ENCODE measurements around the gene FAF1.
"Not testable (repeated sequence)": the region's sequence is repeated elsewhere in the genome, so short reads cannot be mapped to it uniquely, and the experiment has no call there.

Gene FAF1

DNA sequence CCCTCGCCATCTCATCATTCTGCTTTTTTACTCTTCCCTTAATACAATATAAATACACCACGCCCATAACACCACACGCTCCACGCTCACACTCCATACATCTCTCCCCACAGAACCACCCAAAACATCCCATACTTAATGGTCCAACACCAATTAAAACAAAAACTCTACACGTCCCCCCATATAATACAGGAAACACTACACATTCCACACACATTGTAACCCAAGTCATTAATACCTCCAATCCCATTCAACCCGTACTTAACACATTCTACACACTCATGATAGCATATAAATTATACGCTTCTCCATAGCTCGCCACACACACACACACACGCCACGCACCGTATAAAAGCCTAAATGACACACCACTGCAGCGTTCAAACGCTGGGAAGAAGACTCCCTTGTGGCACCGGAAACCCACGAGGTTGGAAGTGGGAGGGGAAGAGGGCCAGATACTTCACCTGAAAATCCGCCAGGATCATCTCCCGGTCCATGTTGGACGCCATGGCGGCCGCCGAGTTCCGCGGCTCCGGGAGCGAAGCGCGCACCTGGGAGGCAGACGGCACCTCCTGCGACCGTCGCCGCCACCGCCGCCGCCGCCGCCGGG is 659 bp downstream of the FAF1 start:
- DNase-seq, result peak; percentile 23

DNA sequence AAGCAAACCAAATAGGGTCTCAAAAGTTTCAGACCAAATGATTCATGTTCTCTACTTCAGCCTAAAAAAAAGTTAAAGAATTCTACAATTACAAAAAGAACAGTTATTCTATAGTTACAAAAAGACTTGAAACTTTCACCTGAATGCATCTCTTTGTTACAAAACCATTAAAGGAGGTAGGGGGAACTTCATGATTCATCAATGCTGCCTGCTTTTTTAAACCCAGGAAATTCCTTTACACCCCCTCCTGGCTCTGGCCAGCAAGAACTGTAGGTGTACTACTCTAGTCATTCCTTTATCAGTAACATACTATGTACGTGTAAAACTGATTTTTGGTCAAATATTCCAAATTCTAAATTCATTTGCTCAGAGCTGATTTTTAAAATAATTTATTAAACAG is 5.0 kb downstream of the FAF1 start:
- DNase-seq, result no peak

DNA sequence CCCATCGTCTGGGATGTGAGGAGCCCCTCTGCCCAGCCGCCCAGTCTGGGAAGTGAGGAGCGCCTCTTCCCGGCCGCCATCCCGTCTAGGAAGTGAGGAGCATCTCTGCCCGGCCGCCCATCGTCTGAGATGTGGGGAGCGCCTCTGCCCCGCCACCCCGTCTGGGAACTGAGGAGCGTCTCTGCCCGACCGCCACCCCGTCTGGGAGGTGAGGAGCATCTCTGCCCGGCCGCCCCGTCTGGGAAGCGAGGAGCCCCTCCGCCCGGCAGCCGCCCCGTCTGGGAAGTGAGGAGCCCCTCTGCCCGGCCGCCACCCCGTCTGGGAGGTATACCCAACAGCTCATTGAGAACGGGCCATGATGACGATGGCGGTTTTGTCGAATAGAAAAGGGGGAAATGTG is 7.5 kb downstream of the FAF1 start:
- not testable (repeated sequence) for DNase-seq

DNA sequence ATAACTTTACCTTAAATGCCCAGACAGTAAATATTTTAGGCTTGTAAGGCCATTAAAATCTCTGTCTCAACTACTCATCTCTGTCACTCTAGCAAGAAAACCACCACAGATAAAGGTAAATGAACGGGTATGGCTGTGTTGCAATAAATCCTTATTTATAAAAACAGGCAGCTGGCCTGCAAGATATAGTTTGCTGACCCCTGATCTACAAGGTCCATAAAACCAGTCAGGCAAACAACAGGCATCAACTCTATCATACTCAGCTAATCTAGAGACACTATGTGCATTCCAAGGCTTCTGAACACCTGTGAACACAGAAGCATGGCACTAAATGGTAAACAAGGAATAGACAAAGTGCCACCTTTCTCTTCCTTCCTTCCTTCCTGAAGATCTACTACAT is 9.7 kb downstream of the FAF1 start:
- DNase-seq, result no peak

DNA sequence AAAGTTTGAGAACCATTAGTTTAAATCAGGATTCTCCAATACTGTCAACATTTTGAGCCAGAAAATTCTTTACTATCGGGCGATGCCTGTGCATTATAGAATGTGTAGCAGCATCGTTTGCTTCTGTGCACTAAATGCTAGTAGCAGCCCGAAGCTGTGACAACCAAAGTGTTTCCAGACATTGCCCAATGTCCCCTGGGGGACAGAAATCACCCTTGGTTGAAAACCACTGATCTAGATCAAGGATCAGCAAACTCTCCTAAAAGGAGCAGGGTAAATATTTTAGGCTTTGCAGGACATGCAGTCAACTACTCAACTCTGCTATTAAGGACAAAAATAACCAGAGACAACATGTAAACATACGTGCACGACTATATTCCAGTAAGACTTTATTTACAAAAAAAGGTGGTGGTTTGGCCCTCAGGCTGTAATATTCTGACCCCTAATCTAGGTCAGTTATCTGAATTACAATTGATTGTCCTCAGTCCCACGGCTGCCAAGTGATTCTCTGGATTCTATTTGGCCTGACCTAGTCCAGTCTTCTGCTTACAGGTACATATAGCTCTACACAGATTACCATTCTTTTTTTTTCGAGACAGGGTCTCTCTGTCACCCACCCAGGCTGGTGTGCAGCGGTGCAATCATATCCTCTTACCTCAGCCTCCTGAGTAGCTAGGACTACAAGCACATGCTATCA is 10.6 kb downstream of the FAF1 start:
- DNase-seq, result no peak

DNA sequence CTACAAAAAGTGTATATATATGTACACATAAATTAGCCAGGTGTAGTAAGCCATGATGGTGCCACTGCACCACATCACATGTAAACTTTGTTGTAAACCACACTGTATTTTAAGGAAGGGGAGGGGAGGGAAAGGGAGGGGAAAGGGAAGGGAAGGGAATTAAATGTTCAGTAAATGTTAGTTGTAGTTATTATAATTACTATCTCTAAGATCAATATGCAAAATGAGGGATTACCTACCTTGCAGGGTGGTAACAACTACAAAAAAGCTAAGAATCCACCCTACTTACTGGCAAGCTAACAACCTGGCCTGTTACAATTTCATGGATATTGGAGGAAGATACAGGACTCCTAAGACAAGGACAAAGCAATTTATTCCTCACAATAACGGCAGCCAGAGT is 17.7 kb downstream of the FAF1 start:
- DNase-seq, result no peak

DNA sequence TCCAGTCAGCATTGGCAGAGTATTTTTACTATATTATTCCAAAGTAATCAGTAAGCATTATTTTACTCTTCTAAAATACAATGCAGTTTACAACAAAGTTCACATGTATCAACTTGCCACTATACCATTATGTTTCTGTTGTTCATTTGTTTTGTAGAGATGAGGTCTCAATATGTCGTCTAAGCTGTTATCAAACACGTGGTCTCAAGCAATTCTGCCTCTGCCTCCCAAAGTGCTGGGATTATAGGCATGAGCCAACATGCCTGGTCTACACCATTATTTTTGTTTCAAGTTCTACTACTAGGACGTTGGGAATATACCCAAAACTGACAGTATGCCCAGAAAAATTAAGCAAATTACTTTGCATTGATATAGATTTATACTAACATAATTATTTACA is 19.8 kb downstream of the FAF1 start:
- DNase-seq, result no peak

DNA sequence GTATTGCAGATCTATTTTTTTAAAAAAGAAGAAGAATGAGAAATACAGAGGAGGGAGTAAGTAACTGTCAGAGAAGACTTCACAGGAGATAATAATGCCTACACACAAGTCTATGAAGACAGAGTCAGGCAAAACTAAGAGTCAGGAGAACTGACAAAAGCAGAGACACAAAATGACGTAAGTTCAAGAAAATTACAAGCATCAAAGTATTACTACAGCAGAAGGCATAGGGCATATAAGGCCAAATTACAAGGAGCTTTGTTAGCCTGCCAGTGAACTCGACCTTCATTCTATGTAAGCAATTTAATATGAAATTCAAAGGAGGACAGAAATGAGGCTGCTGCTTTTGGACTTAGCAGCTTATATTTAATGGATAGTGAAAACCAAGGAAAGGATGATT is 23.7 kb downstream of the FAF1 start:
- DNase-seq, result no peak

DNA sequence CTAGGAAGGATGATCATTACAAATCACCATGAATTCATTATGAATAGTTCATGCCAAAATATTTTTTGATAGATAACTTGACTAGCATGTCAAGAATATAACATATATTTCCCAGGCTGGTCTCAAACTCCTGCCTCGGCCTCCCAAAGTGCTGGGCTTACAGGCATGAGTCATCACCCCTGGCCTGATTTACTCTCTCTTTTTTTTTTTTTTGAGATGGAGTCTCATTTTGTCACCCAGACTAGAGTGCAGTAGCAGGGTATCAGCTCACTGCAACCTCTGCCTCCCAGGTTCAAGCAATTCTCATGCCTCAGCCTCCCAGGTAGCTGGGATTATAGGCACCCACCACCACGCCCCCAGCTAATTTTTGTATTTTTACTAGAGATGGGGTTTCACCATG is 24.8 kb downstream of the FAF1 start:
- DNase-seq, result not testable (repeated sequence)

DNA sequence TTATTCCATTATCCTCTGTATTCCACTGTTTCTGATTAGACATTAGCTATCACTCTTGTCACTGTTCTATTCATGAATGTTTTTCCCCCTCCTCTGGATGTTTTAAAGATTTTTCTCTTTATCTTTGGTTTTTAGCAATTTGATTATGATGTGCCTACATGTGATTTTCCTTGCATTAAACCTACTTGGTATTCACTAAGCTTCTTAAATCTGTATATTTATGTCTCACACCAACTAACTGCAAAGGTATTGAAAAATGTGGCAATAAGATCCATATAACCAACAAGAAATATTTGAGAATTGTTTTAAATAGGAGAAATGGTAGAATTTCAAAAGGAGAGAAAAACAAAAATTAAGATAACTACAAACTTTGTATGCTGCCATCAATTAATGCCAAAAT is 25.2 kb downstream of the FAF1 start:
- DNase-seq, result no peak

DNA sequence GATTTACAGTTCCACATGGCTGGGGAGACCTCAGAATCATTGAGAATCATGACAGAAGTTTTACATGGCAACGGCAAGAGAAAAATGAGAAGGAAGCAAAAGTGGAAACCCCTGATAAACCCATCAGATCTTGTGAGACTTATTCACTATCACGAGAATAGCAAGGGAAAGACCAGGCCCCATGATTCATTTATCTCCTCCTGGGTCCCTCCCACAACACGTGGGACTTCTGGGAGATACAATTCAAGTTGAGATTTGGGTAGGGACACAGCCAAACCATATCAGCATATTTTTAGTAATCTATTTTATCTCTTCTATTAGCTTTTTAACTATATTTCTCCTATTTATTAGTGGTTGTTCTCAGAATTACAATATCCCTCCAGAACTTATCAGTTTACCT is 26.3 kb downstream of the FAF1 start:
- not testable (repeated sequence) for DNase-seq

DNA sequence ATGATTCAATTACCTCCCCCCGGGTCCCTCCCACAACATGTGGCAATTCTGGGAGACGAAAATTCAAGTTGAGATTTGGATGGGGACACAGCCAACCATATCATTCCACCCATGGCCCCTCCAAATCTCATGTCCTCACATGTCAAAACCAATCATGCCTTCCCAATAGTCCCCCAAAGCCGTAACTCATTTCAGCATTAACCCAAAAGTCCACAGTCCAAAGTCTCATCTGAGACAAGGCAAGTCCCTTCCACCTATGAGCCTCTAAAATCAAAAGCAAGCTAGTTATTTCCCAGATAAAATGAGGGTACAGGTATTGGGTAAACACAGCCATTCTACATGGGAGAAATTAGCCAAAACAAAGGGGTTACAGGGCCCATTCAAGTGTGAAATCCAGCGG is 28.0 kb downstream of the FAF1 start:
- DNase-seq, result not testable (repeated sequence)

DNA sequence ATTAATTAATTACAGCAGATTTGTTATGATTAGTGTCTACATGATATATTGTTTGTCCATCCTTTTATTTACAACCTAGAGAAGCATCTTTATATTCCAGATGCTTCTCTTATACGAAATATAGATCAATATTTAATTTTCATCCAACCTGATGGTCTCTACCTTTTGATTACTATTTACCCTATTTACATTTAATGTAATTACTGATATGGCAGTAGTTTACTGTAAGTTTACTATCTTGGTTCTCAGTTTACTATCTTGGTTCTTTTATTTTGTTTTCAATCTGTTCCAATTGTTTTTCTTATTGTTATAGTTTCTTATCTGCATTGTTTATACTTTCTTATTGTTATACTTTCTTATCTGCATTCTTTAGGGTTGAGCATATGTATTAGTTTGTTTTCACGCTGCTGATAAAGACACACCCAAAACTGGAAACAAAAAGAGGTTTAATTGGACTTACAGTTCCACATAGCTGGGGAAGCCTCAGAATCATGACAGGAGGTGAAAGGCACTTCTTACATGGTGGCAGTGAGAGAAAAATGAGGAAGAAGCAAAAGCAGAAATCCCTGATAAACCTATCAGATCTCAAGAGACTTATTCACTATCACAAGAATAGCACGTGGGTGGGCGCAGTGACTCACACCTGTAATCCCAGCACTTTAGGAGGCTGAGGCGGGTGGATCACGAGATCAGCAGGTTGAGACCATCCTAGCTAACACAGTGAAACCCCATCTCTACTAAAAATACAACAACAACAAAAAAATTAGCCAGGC is 28.9 kb downstream of the FAF1 start:
- DNase-seq, result peak; percentile 78 to 87

DNA sequence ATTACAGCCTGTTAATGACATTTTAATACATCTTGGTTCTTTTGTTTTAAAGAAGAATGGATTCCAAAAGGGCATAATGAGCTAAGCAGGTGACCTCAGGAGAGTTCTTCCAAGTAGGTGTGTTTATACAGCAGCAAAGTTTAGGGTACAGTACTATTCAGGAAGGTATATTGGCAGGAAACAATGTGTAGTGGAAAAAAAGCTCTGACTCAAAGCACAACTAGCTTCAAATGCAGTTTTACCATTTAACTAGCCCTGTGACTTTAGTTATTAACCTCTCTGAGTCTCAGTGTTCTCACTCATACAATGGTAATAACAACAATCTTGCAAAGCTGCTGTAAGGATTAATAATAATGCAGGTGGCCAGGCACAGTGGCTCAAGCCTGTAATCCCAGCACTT is 29.9 kb downstream of the FAF1 start:
- DNase-seq, result no peak

DNA sequence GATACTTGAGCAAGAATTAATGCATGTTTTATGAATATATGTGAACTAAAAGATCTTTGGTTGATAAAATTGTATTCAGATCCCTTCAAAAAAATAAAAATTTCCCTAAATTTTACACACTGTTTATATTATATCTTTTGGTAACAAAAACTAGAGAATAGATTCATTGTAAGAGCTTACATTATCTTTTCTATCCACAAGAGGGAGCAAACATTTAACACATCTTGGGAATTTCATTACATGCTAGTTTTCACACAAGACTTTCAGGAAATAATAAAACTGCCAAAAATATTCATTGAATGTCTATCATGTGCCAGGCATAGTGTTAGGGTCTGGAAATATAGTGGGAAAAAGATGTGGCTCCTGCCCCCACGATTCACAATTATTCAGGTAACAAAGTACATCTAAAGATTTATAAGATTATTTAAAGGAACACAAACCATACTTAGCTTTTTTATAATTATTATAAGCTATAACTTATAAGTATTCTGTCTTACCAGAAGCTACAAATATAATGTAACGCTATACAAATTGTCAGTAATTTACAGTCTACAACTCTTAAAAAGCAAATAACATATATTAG is 30.6 kb downstream of the FAF1 start:
- peak in 1 of 2 donors; percentile 54 for DNase-seq

DNA sequence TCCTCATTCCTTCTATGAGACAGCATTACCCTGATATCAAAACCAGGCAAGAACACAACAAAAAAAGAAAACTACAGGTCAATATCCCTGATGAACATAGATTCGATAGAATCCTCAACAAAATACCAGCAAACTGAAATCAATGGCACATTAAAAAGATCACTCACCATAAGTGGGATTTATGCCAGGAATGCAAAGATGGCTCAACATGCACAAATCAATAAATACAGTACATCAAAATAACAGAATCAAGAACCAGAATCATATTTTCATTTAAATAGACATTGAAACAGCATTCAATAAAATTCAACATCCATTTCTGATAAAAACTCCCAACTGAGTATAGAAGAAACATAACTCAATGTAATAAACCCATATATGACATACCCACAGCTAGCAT is 36.5 kb downstream of the FAF1 start:
- no peak for DNase-seq

DNA sequence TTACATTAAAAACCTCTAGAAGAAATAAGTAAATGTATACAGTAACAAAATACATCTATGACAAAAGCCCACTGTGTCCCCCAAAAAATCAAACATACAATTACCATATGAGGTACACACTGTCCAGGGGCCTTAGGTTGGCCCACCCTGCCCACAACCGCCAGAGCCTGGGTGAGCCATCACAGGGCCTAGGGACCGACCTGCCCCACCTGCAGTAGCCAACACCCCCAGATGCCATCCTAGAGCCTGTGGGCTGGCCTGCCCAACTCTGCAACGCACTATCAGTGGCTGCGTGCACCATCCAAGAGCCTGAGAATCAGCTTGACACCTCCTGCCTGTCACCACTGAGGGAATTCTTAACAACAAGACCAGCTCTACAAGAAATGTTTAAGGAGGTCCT is 39.0 kb downstream of the FAF1 start:
- no peak for DNase-seq

DNA sequence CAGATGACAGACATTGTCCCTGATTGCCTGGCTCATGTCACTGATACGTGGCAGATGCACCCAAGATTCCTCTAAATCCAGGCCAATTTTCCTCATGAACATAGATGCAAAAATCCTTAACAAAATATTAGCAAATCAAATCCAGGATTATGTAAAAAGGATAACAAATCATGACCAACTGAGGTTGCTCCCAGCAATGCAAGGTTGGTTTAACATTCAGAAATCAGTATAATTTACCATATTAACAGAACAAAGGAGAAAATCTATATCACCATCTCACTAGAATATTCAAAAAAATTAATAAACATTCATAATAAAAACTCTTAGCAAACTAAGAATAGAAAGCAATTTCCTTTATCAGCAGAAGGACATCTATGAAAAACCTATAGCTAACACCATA is 39.7 kb downstream of the FAF1 start:
- DNase-seq, result no peak

DNA sequence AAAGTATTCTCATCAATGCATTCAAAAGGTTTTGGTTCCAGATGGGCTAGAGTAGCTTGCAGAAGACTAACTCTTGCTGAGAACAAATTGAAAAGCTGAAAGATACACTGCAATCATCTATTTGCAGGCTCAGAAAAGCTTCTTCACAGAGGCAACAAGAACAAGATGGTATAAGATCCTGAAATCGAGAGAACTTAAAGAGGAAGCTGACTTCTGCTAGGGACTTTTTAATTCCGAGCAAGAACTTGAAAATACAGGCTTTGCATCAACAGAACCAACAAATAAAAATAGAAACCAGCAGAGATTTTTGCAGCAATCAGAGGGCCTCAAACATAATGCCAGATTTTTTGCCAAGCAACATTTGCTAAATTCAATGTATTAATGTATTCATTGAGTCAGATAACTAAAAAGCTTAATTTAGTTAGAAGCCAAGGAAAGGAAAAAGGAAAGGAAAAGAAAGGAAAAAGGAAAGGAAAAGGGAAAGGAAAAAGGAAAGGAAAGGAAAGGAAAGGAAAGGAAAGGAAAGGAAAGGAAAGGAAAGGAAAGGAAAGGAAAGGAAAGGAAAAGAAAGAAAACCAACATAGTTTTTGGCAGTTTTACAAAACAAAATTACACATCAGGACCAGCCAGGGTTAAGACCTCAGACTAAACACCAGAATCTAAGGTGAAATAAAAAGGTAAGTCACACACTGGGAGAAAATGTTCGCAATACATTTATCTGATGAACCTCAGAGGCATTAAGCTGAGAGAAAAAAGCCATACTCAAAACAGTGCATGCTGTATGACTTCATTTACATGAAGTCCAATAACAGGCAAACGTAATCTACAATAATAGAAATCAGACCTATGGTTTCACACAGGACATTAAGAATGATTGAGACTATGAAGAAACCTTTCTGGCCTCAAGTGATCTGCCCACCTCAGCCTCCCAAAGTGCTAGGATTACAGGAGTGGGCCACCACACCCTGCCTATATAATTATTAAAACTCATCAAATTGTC is 42.6 kb downstream of the FAF1 start:
- peak in 1 of 2 donors; percentile 14 for DNase-seq

DNA sequence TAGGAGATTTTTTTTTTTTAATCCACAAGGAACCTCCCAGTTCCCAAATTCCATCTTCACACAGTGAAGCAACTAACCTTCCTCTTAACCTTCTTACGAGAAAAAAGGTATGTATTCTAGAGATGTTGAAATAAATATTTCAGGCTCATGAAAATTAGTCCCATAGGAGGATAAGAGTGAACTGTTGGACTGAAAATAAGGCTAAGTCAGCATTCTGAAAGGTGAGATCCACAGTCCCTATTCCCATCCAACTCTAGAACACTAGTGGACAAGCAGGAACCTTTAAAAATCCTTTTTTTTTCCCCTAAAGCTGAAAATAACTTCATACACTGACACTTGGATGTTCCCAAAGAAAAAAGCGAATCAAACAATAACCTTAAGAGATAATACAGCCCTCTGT is 44.4 kb downstream of the FAF1 start:
- DNase-seq, result no peak

DNA sequence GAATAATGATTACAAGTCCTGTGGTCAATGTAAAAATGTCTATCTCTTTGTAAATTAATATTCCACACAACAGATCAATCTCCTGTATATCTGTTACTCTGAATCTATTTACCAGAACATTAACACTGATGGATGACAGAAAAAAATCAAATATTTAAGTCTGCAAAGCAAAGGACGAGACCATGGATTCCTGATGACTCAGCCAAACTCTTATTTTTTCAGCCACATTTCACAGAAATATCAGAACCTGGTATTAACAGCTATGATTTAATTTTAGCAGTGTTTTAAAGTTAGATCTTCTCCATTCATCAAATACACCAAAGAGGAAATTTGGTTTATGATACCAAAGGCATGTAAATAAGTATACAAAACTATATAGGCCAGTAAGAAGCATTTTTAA is 46.1 kb downstream of the FAF1 start:
- DNase-seq, result no peak

DNA sequence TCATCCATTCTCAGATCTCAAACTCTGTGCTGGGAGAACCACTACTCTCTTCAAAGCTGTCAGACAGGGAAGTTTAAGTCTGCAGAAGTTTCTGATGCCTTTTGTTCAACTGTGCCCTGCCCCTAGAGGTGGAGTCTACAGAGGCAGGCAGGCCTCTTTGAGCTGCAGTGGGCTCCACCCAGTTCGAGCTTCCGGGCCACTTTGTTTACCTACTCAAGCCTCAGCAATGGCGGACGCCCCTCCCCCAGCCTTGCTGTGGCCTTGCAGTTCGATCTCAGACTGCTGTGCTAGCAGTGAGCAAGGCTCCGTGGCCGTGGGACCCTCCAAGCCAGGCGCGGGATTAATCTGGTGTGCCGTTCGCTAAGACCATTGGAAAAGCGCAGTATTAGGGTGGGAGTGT is 49.7 kb downstream of the FAF1 start:
- not testable (repeated sequence) for DNase-seq

Measured in inflammatory macrophage (primary cell).